K562 (cell line): ENCODE measurements around the gene ACTL6A. TPM values are rescaled to one million over a fixed set of nuclear protein-coding genes. Genes with fewer than 3 reads are reported as not detected.

Experiments used
- BRF1 ChIP-seq: IDR thresholded peaks from 3 replicates; pipeline ENCODE4 v1.6.1; 2011; ENCODE audit warnings: borderline replicate concordance, mild to moderate bottlenecking; ENCODE audit not compliant: insufficient read length; ENCODE audit errors: extremely low read depth
- CBX8 ChIP-seq: fragments of 200-600 bp; sonication (generic); IDR thresholded peaks from 2 replicates; pipeline ENCODE4 v1.6.1; 2012; ENCODE audit warnings: borderline replicate concordance, mixed run types, low read depth, mild to moderate bottlenecking, moderate library complexity, mixed read lengths, low read length, control low read depth, inconsistent platforms; ENCODE audit not compliant: poor library complexity, severe bottlenecking; ENCODE audit errors: extremely low read depth
- CREB1 ChIP-seq, 2 experiments: sonication (generic) in 1 of 2; formaldehyde crosslinking in 1 of 2; IDR thresholded peaks; 2 replicates each; pipeline versions ENCODE4 v1.6.1 to v1.8.0; 2012 to 2022; ENCODE audit warnings: inconsistent platforms in 1 of 2, mild to moderate bottlenecking in 1 of 2, missing genetic modification reagents in 1 of 2, moderate library complexity in 1 of 2
- FOXK2 ChIP-seq, 2 experiments: fragments of 450-650 bp; IDR thresholded peaks in 1 of 2; conservative IDR thresholded peaks in 1 of 2; 2 replicates each; pipeline ENCODE4 v1.6.1; 2016; ENCODE audit warnings: low read depth in 2 of 2, mild to moderate bottlenecking in 1 of 2
- FOXM1 ChIP-seq, 2 experiments: fragments of 450-650 bp in 1 of 2; sonication (generic) in 1 of 2; formaldehyde crosslinking in 1 of 2; IDR thresholded peaks; 2 replicates each; pipeline versions ENCODE4 v1.6.1 to v1.9.0; 2017 to 2022; ENCODE audit warnings: low read depth in 2 of 2, mild to moderate bottlenecking in 2 of 2, missing genetic modification reagents in 1 of 2, moderate library complexity in 1 of 2
- KAT8 ChIP-seq: fragments of 450-650 bp; IDR thresholded peaks from 2 replicates; pipeline ENCODE4 v1.6.1; 2016; ENCODE audit warnings: low read depth, mild to moderate bottlenecking
- MYC ChIP-seq, 2 experiments: fragments of 250-450 bp in 1 of 2; sonication (Bioruptor Pico) in 1 of 2; IDR thresholded peaks; 2 replicates each; pipeline versions ENCODE4 v1.5.1 to v1.6.1; 2012 to 2021; ENCODE audit warnings: low read depth in 2 of 2, borderline replicate concordance in 1 of 2, improper control_type of control experiment in 1 of 2, low read length in 1 of 2, mild to moderate bottlenecking in 1 of 2, moderate library complexity in 1 of 2
- SP1 ChIP-seq: sonication (generic); formaldehyde crosslinking; IDR thresholded peaks from 2 replicates; pipeline ENCODE4 v1.8.1; 2022; ENCODE audit warnings: mild to moderate bottlenecking, missing genetic modification reagents
- TBP ChIP-seq: optimal IDR thresholded peaks from 2 replicates; pipeline ENCODE3; 2011; ENCODE audit warnings: low read depth, low read length, improper control_type of control experiment
- TCF7 ChIP-seq: sonication (generic); IDR thresholded peaks from 2 replicates; pipeline ENCODE4 v1.6.1; 2016; ENCODE audit warnings: antibody characterized with exemption, borderline replicate concordance
- THRB ChIP-seq: fragments of 450-650 bp; formaldehyde crosslinking; conservative IDR thresholded peaks from 2 replicates; pipeline ENCODE4 v1.4.0; 2022; ENCODE audit warnings: mild to moderate bottlenecking, missing genetic modification characterization
- XRCC4 ChIP-seq: IDR thresholded peaks from one replicate; pipeline ENCODE4 v1.6.1; 2011; ENCODE audit not compliant: insufficient read depth, insufficient read length; ENCODE audit errors: extremely low read depth
- ZMIZ1 ChIP-seq, 2 experiments: fragments of 150-350 bp in 1 of 2; IDR thresholded peaks; 2 replicates each; pipeline ENCODE4 v1.6.1; 2012 to 2016; ENCODE audit warnings: low read depth in 2 of 2, low read length in 2 of 2, mild to moderate bottlenecking in 1 of 2, moderate library complexity in 1 of 2
- ZNF23 ChIP-seq: fragments of 250-450 bp; sonication (Bioruptor Pico); IDR thresholded peaks from 2 replicates; pipeline ENCODE4 v1.4.0; 2020; ENCODE audit warnings: mild to moderate bottlenecking
- ZNF24 ChIP-seq: fragments of 450-650 bp; IDR thresholded peaks from 2 replicates; pipeline ENCODE4 v1.6.1; 2016
- ZNF395 ChIP-seq: fragments of 200-800 bp; sonication (Bioruptor generic); IDR thresholded peaks from 2 replicates; pipeline ENCODE4 v1.6.1; 2017; ENCODE audit warnings: missing genetic modification characterization, missing compliant biosample characterization
- ZNF696 ChIP-seq: fragments of 250-450 bp; sonication (Bioruptor Pico); conservative IDR thresholded peaks from 2 replicates; pipeline ENCODE4 v1.4.0; 2020; ENCODE audit warnings: mild to moderate bottlenecking, moderate library complexity
- ZNF717 ChIP-seq: fragments of 250-450 bp; sonication (Bioruptor Pico); IDR thresholded peaks from 2 replicates; pipeline ENCODE4 v1.5.0; 2021
- ZNF75A ChIP-seq: fragments of 450-650 bp; formaldehyde crosslinking; IDR thresholded peaks from 2 replicates; pipeline ENCODE4 v1.4.0; 2020; ENCODE audit warnings: mild to moderate bottlenecking
- ZNF780A ChIP-seq: fragments of 250-450 bp; sonication (Bioruptor Pico); IDR thresholded peaks from 2 replicates; pipeline ENCODE4 v1.5.0; 2021; ENCODE audit warnings: mild to moderate bottlenecking
- polyA plus RNA-seq, 8 experiments: library from polyadenylated mRNA; depleted of rRNA in 4 of 8; stranded (reverse) in 5 of 8; unstranded in 3 of 8; fragments of >200 nt; fragmentation: Nextera tagmentation in 2 of 8; fragmentation: Illumina TruSeq in 1 of 8; extraction: Ambion mirVana in 2 of 8; extraction: Trizol in 1 of 8; gene quantifications; 2 replicates each; pipeline versions ENCODE4 v1.2.1 to v1.2.3, GENCODE V29; 2011 to 2014; ENCODE audit warnings: inconsistent platforms in 1 of 8, missing spikeins in 1 of 8
- total RNA-seq, 7 experiments: library from RNA; depleted of rRNA in 6 of 7; stranded (reverse); fragments of >200 nt in 6 of 7; fragmentation: Illumina TruSeq in 2 of 7; extraction: Trizol in 2 of 7; gene quantifications; 2 replicates each; pipeline versions ENCODE4 v1.2.1 to v1.2.3, GENCODE V29; 2011 to 2021; ENCODE audit warnings: low replicate concordance in 1 of 7

The ACTL6A gene
- total and polyA plus RNA-seq, 9 of the 15 experiments (the other 6 are each of a cell fraction or from before 2014, with no cell fraction given), result 107 to 243 (median 157) TPM

GRCh38 chr3:179604321-179605078, 41.8 kb downstream of the ACTL6A start, which contains the start of the genes MRPL47 and NDUFB5 (continued):
- TF ChIP-seq XRCC4, result no peak
- TF ChIP-seq MYC (IDR thresholded peaks at IDR 0.05; ENCODE audit: low read depth, low read length), result peak; percentile 77
- TF ChIP-seq MYC (CRISPR knock-in tag; IDR thresholded peaks at IDR 0.05; ENCODE audit: borderline replicate concordance, low read depth), result no peak; the same call in 1 of the 2 replicates
- TF ChIP-seq CBX8, result no peak
- TF ChIP-seq ZNF75A (CRISPR knock-in tag), result no peak
- no peak for TF ChIP-seq KAT8
- peak; percentile 94 for TF ChIP-seq CREB1 (IDR thresholded peaks at IDR 0.05)
- peak; percentile 93 for TF ChIP-seq CREB1 (CRISPR knock-in tag; IDR thresholded peaks at IDR 0.05)
- TF ChIP-seq ZNF24, result no peak
- peak; percentile 91 for TF ChIP-seq TBP
- no peak for TF ChIP-seq ZMIZ1 (IDR thresholded peaks at IDR 0.05; ENCODE audit: low read depth in 2 of 2, low read length in 2 of 2)
- no peak for TF ChIP-seq ZNF717
- TF ChIP-seq ZNF395, result no peak; the same call in 1 of the 2 replicates
- TF ChIP-seq THRB (CRISPR knock-in tag), result no peak
- TF ChIP-seq BRF1, result no peak
- no peak for TF ChIP-seq TCF7
- TF ChIP-seq ZNF780A, result 0 out of 2 replicates have a peak, but pooled peaks have one; percentile 36
- no peak for TF ChIP-seq ZNF23
- peak; percentile 73 to 83 for TF ChIP-seq FOXK2 (conservative IDR thresholded peaks at IDR 0.05 in 1 of 2, IDR thresholded peaks at IDR 0.05 in 1 of 2; ENCODE audit: low read depth in 2 of 2)
- no peak for TF ChIP-seq ZNF696 (CRISPR knock-in tag)
- no peak for TF ChIP-seq FOXM1 (IDR thresholded peaks at IDR 0.05; ENCODE audit: low read depth)
- no peak for TF ChIP-seq FOXM1 (CRISPR knock-in tag; IDR thresholded peaks at IDR 0.05; ENCODE audit: low read depth)
- TF ChIP-seq SP1 (CRISPR knock-in tag), result peak; percentile 86; the same call in 1 of the 2 replicates
